NCI-H2171 treated with DMSO at 0.1 percent for 48 hours (cell line): ENCODE data around the gene FHIT.
A peak's percentile ranks its signal among the peaks of the same experiment; 100 is the strongest.

ENCODE experiments used
- DNase-seq: peaks from one replicate; lab custom pipeline; 2025; lab: John Stamatoyannopoulos, UW

FHIT gene

DNA sequence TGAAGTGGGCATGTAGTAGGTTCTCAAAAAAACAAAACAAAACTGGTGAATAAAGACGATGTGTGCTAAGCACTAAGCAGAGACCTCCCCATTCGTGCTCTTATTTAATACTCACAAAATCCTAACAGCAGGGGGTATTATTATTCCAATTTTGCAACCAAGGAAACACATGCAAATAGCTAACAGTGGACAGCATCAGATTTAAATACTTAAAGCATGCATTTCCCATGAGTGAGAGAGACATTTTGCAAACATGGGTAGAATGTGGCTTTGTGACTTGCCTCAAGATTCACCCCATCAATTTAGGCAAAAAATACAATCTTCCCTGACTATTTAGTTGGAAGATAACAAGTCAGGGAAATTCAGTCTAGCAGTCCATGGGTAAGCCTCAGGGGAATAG is 1255.2 kb downstream of the FHIT start:
- no peak for DNase-seq

DNA sequence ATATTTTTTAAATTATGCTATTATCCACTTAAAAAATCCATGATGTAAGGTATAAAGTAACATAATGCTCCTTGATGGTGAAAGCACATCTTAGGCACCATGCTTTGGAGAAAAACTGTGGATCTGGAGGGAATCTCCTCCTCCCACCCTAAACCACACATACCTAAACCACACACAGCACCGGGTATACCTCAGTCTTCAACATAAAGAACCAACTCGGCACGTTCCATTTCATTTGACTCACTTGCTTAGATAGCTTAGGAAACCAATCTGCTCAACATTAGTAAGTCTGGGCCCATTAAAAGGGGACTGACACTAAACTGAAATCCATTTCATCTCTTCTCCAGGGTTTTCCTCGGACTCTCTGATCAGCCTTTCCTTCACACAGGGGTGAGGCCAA is 1255.7 kb downstream of the FHIT start:
- no peak for DNase-seq

- peak; percentile 60 for DNase-seq
These were observed 1256.4 kb downstream of the FHIT start for GRCh38 chr3:59994732-59995304.

DNA sequence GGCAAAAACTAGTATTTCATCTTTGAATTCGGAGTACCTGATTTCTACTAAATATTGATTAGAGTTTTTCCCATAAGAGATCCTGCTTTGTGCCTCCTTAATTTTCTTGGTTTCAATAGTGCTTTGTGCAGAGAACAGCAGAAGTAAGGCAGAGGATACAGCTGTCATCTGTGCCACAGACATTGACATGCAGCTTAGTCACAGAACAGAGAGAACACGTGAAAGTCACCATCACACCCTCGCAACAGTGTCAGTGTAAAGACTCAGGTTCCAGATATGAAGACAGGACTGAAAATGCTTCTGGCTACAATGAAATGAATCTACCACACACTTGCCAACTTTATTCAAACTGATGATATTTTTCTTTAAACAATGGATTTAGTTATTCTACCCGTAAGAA is 1258.7 kb downstream of the FHIT start:
- DNase-seq, result no peak

- DNase-seq, result peak; percentile 26
These were observed 1260.3 kb downstream of the FHIT start for GRCh38 chr3:59990915-59991314.

DNA sequence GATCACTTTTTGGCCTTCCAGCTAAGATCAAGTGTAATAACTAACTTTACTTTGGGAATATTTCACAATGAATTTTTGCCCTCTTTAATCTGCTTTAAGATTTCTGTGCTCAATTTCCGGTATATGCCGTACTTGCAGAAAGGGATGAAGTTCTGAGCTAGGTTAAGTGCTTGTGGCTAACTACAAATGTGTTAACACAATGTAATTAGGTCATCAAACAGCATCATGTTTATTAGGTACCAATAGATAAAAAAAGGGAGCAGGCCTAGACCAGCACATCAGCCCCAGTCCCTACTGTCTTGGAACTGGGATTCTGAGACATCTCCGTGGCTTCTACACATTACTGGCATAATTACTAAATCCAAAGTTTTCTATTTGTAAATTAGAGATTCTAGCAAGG is 1268.7 kb downstream of the FHIT start:
- no peak for DNase-seq

DNA sequence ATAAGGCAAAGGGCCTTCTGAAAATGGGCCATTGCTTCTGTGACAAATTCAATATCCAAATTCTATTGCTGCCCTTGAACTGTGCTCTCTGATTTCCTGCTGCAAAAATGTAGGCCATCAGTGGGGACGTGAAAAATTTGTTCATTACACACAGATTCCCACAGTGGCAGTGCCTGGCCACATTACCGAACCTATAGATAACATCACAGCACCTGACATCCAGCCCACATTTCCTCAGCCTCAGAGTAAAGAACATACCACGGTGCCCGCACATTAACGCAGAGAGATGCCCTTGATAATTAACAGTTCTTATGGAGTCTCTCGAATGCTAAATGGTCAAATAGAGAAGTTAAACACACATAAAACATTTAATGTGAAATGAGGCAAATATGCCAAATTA is 1269.9 kb downstream of the FHIT start:
- DNase-seq, result no peak

DNA sequence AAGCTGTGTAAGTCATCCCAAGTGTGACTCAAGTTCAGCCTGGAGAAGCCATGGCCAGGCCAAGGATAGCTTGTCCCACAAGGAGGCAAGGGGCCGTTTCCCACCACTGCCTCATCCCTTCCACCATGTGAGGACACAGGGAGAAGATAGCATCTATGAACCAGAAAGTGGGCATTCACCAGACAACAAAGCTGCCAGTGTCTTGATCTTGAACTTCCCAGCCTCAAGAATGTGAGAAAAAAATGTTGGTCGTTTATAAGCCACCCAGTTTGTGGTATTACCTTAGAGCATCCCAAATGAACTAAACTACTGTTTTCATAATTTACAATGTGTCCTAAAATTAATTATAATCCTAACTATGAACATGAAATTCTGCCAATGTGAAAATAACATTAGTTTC is 1270.7 kb downstream of the FHIT start:
- DNase-seq, result no peak

- DNase-seq, result no peak
These were observed 1271.7 kb downstream of the FHIT start for GRCh38 chr3:59979542-59979941.

- DNase-seq, result no peak
These were observed 1272.3 kb downstream of the FHIT start for GRCh38 chr3:59978979-59979378.

- no peak for DNase-seq
These were observed 1280.5 kb downstream of the FHIT start for GRCh38 chr3:59970796-59971195.

- peak; percentile 79 for DNase-seq
These were observed 1280.9 kb downstream of the FHIT start for GRCh38 chr3:59970376-59970775.

DNA sequence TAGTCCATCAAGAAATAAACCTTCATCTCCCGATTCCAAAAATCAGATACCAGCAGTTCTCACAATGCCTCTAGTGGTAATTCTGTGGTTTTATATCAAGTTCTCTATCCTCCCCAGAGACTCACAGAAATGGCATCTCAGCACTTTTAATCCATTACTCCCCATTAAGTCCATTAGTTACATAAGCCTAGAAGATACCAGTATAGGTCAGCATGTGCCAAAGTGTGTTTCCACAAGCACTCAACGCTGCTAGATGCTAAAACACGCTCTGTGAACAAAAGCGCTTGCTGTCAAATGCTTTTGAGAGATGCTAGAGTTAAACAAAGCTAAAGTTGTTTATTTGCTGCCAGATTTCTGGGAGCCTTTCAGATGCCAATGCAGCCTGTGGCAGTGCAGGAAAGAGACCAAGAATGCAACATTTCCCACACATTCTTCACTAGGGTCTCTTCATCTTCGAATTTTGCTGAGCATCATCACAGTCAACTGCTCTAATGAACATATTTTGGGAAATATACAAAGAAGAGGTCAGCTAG is 1282.7 kb downstream of the FHIT start:
- peak; percentile 5 for DNase-seq

GRCh38 chr3:59963676-59964075 is 1287.6 kb downstream of the FHIT start:
- DNase-seq, result no peak

DNA sequence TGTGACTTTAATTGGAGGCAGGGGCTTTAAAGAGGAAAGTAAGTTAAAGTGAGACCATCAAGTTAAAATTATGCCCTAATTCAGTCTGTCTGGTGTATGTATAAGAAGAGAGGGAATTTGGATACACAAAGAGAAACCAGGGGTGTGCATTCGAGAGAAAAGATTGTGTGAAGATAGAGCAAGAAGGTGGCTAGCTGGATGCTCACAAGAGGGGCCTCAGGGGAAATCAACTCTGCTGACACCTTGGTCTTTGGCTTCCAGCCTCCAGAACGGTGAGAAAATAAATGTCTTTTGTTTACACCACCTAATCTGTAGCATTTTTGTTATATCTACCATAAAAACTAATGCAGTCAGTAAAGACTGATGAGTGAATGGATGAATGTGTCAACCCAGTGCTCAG is 1294.1 kb downstream of the FHIT start:
- DNase-seq, result no peak

- DNase-seq, result no peak
These were observed 1298.1 kb downstream of the FHIT start for GRCh38 chr3:59953104-59953503.

DNA sequence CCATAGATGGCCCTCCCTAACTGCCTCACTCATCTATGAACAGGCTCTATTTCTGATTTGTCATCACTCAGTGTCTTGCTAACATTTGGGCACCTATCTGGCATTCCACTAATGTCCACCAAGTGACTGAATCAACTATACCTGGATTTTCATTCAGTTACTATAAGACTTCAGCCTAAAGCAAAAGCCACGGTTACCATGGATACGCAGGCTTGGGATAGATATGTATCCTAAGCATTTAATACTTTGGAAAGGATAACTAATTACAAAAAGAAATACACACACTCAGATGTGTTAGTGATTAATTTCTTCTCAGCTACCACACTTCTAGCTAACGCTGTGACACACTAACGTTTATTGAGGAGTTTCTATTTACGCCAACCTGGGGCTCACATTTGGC is 1301.9 kb downstream of the FHIT start:
- DNase-seq, result no peak

DNA sequence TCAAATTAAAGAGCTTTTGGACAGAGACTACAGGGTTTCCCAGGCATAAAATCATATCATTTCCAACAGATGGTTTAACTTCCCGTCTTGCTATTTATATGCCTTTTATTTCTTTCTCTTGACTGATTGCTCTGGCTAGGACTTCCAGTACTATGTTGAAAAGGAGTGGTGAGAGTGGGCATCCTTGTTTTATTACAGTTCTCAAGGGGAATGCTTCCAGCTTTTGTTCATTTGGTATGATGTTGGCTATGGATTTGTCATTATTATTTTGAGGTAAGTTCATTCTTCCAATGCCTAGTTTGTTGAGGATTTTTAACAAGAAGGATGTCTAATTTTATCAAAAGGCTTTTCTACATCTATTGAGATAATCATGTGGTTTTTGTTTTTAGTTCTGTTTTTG is 1304.9 kb downstream of the FHIT start:
- DNase-seq, result no peak

- no peak for DNase-seq
These were observed 1310.5 kb downstream of the FHIT start for GRCh38 chr3:59940718-59941117.

DNA sequence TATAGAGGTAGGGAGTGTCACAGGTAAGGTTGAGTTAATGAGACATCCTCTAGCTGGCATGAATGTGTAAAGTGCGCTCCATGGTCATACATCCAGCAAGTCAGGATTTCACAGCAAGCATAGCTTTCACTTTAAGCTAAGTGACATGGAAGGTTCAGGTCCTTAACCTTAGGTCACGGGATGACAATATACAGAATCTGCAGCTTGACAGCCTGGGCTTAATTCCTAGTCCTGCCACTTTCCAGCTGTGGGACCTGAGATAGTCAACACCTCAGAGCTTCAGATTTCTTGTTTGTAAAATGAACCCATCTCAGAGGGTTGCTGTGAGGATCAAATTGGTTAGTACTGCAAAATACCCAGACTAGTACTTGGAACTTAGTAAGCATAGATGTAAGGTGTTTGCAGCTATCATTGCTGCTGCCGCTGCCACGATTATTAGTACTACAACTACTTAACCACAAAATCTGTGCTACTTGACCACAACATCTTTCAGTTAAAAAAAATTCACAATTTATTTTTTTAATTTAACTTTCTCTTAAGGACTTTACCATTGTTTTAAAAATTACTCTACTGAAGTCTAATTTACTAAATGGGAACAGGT is 1311.3 kb downstream of the FHIT start:
- DNase-seq, result no peak

- DNase-seq, result no peak
These were observed 1312.4 kb downstream of the FHIT start for GRCh38 chr3:59938828-59939227.

DNA sequence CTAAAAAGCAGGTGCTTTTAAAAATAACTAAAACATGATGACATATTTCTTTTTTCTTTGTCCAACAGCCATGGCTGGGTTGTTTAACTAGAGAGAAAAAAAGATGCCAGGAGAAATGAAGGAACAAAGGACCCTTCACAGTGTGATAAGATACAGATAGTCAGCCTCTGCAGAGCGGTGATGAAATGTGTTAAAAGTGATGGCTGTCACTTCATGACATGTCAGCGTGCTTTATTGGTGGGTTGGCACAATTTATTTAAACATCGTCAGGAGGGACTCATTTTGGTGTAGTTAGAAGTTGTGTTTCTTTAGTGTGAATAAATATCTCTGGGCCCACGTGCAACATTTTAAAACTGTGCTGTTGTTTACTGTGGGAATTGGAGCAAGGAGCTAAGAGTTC is 1314.1 kb downstream of the FHIT start:
- no peak for DNase-seq

DNA sequence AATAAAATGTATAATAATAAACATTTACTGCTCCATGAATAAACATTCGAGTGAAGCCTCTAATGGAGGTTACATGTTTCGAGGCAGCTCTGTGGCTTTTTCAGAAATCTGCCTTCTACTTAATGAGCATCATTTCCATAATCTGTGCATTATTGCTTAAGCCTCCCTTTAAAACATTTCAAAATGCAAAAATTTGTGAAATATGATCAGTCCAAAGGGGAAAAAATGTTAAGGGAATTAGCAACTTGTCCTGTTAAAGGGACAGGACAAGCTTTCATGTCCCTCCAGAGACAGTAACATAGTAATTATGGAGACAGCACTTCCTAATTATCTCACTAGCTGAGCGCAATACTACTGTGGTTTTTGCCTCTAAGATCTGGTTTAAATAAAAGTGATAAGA is 1314.8 kb downstream of the FHIT start:
- DNase-seq, result no peak

DNA sequence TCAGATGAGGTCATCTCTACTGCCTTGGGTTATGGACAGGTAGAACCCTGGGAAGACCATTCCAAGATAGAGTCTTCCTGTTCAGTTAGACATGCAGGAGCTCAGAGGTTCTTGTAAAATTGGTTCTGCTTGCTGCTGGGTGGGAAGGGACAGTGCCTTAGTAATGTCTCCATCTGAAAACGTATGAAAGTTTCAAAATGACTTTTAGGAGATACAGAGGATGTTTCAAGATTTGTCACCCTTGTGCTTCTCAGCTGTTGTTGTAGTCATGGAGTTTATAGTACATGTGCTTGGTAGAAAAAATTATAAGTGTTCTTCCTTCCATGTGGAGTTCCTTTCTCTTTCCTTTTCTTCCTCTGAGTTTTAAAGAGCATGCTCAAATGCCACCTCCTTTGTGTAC is 1316.2 kb downstream of the FHIT start:
- no peak for DNase-seq
